Sciatic nerve (tissue), 2 donors: ENCODE data around the gene RCCD1. TPM values are rescaled to one million over a fixed set of nuclear protein-coding genes. Genes with fewer than 3 reads are reported as not detected.
A peak's percentile ranks its signal among the peaks of the same experiment; 100 is the strongest.

Source experiments
- ATAC-seq: fragments of 200-7000 bp; cut with Tn5 transposase; one replicate; pipeline ENCODE4 v1.9.1; 2020; ENCODE audit warnings: mild to moderate bottlenecking, moderate library complexity
- DNase-seq: peaks from one replicate; pipeline ENCODE4 v3.0.0-alpha.2; 2020; ENCODE audit warnings: low spot score
- intact Hi-C: fragments of 100-400 bp; cut with DNase I; formaldehyde crosslinking; loops from one replicate; pipeline ENCODE4 v1.14.2; 2022
- total RNA-seq: library from RNA; stranded (reverse); fragmentation: NEBNext Ultra II Directional; extraction: Animal tissue kit (Norgen Biotek cat#: 25700); gene quantifications from one replicate; pipeline ENCODE4 v1.2.1, GENCODE V29; 2021
- donor health status: DM: no; HTN: no; CAD: no.
- donor health status: DM: no; HTN: no; CAD: no.

The RCCD1 gene
- total RNA-seq, 1 donor from 2014 or later: 12.4 TPM

DNA sequence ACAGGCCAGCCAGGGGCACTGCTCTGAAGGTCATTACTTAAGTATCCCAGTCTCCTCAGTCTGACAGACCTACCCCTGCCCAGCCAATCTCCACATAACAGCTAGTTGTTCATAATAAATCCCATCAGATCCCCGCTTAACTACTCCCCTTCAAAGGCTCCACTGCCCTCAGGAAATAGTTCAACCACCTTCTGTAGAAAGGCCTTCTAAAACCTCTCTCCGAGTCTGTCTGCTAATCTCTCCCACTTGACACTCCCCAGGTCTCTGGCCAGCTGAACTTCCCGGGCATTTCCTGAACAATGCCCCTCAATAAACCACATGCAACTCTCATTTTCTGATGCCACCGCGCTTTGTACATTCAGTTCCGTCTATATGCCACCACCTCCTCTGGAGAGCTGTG lies 33.6 kb downstream of the RCCD1 start:
- no peak for ATAC-seq
- DNase-seq: no peak
- intact Hi-C loops: no loop called here

DNA sequence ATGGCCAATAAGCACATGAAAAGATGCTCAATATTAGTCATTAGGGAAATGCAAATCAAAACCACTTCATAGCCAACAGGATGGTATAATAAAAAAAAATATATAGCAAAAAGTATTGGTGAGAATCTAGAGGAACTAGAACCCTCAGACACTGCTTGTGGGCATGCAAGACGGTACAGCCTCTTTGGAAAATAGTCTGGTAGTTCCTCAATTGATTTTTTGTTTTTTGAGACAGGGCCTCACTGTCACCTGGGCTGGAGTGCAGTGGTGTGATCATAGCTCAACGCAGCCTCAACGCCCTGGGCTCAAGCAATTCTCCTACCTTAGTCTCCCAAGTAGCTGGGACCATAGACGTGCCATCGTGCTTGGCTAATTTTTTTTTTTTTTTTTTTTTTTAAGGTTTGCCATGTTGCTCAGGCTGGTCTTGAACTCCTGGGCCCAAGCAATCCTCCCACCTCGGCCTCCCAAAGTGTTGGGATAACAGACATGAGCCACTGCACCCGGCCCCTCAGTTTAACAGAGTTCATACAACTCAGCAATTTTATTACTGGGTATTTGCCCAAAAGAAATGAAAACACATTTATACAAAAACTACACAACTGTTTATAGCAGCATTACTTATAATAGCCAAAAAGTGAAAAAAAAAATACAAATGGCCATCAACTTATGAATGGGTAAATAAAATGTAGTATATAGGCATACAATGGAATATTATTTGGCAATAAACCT lies 34.5 kb downstream of the RCCD1 start:
- intact Hi-C loops: no loop called here
- DNase-seq (no peak), ATAC-seq (no peak)

DNA sequence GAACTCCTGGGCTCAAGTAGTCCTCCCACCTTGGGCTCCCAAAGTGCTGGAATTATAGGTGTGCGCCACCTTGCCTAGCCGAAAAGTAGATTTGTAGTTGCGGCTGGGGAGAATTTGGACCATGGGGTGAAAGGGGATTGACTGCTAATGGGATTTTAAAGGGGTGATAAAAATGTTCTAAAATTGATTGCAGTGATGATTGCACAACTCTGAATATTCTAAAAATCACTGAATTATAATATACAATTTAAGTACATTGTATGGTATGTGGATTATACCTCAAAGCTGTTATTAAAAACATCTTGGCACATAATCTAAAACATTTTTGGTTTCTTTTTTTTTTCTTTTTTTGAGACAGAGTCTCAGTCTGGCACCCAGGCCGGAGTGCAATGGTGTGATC lies 35.8 kb downstream of the RCCD1 start:
- ATAC-seq: no peak
- no peak for DNase-seq
- intact Hi-C loops: no loop called here

DNA sequence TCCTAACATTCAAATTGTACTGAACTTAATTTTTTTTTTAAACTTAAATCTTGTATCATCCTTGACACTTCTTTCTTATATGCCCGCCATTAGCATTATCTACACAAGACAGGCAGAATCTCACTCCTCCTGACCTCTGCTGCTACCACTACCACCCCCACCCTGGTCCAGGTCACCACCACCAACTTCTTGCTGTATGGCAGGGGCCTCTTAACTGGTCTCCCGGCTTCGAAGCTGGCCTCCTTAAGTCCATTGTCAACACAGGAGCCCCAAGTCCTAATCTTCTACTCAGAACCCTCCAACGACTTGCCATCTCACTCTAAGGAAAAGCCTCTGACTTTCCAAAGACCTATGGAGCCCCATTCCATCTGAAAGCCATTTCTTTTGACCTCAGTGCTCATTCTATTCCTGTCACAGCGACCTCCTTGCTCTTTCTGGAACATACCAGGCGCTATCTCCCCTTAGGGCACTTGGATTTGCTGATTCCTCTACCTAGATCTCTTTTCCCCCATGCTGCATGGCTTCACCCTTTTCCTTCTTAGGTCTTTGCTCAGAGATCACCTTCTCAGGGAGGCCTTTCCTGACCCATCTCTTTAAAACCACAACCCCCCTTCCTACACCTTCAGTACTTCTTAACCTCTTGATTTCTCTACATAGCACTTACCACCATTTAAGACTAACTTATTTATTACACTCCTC lies 37.1 kb downstream of the RCCD1 start:
- intact Hi-C loops: no loop called here
- no peak for ATAC-seq

DNA sequence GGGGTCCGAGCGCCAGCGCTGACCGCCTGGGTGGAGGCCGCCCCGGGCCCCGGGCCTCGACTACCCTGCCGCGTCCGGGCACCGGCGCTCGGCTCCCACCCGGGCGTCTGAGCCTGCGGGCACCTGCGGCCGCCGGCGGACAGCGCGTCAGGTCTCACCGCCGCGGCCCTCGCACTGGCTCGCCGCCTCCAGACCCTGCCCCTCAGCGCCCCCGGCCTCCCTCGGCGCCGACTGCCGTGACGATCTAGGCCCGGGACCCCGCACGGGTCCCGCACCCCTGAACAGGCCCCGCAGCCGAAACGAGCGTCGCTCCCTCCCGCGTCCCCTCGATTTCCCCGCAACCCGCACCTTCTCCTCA lies 39.4 kb downstream of the RCCD1 start:
- DNase-seq: peak; percentile 60
- intact Hi-C loops: no loop called here
- ATAC-seq: no peak

More for the DNA sequence above, 37.1 kb downstream of the RCCD1 start:
- no peak for DNase-seq

DNA sequence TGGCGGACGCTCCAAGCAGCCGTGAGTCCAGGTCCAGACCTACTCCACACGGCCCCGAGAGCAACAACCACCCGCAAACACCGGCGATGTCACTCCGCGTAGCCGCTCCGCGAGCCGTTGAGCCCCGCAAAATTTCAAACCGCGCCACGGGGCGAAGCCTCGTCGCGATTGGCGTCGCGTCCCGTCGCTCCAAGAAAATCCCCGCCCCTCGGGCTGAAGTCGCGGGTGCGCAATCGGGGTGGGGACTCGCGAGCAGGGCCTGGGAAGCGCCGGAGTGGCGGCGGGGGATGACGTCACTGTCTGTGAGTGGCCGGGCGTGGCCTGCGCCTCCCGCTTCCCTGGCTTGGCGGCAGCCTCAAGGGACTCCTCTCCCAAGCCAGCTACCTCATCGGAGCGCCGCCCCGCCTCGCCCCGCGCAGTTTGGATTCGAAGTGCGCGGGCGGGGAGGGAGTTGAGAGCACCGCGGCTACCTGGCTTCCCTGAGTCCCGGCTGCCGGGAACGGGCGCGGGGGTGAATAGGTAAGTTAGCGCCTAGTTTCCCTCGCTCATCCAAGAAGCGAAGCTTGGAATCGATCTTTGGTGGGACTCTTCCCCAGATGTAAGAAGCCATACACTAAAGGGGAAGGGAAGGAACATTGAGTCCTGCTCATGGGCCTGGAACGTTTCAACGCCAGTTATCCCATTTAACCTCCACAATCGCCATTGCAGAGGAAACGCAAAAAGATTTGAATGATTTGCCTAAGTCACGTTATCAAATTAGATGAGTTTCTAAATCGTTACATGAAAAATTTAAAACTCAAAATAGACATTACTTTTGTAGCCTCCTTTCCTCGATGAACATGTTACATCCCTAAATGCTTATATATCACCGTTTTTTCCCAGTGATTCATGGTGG lies 40.0 kb downstream of the RCCD1 start, which contains the start of gene PRC1:
TSS of gene PRC1 (minus strand) at position 119 of the 895 bp plus-strand sequence. CDS start at position 1, 118 bp downstream.
- intact Hi-C loops: no loop called here
- DNase-seq (peak; percentile 99), ATAC-seq (peak; percentile 100)

DNA sequence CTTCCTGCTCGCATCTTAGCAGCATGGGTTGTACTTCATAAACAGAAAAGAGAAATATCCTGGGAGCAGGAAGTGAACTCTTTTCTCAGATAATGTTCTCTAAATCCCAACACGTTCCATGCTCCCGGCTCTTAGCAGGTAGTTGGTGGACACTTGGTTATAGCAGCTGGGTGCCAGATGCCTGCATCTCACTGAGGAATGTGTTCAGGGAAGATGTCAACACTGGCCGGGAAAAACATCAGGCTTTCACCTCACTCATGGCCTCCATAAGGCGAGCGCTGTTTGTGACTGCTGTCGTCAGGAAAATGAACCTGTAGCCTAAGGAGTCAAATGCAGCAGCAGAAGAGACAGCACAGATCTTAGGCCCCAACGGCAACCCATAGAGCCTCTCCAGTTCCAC lies 44.1 kb downstream of the RCCD1 start:
- no peak for ATAC-seq
- intact Hi-C loops: no loop called here
- no peak for DNase-seq

DNA sequence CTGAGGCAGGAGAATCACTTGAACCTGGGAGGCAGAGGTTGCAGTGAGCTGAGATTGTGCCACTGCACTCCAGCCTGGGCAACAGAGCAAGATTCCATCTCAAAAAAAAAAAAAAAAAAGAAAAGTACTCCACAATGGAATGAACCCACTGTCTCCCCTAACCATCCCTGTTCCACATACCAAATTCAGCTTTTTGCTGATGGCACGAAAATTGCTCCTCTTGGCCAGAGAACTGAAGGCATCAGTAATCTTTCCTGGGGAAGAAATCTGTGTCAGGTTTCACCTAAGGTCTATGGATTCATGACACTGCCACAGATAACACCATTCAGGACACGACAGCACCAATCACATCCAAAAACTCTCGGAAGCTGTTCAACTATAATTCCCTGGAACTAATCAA lies 46.5 kb downstream of the RCCD1 start:
- DNase-seq: no peak
- intact Hi-C loops: no loop called here
- no peak for ATAC-seq

DNA sequence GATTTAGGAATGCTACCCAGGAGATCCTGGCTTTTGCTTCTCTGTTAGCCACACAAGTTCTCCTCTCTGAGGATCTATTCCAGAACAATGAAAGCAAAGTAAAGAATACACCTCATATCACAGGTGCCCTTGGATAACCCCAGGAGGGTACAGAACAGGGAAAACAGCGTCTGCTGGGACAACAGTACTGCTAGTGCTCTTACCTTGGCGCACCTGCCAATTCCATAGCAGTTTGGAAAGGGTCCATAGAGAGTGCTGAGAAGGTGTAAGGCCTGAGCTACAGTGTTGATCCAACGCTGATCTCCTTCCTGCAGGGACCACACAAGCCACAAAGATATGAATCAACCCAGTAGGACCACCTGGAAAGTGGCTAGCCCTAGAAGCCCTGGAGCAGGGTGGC lies 52.6 kb downstream of the RCCD1 start:
- ATAC-seq: no peak
- intact Hi-C loops: no loop called here
- DNase-seq: no peak

Other genes starting within 250 kb of the RCCD1 start
- 0.85 TPM for gene BLM, start 237.5 kb upstream of the RCCD1 start, total RNA-seq
- 51.6 TPM for gene FURIN, start 86.3 kb upstream of the RCCD1 start, total RNA-seq
- 44.8 TPM for gene FES, start 70.4 kb upstream of the RCCD1 start, total RNA-seq
- gene MAN2A2, start 51.6 kb upstream of the RCCD1 start, total RNA-seq: 150 TPM
- gene HDDC3, start 22.3 kb upstream of the RCCD1 start, total RNA-seq: 12.7 TPM
- gene UNC45A, start 19.6 kb upstream of the RCCD1 start, total RNA-seq: 56.8 TPM
- 5.7 TPM for gene PRC1, start 39.7 kb downstream of the RCCD1 start, total RNA-seq
- 13.0 TPM for gene VPS33B, start 67.7 kb downstream of the RCCD1 start, total RNA-seq
- 19.1 TPM for gene SV2B, start 145.4 kb downstream of the RCCD1 start, total RNA-seq